Amniotic stem cell (primary cell): ENCODE data around the gene PSMD7.

Experiments
- DNase-seq: peaks from one replicate; lab custom pipeline; 2025; lab: John Stamatoyannopoulos, UW

Gene PSMD7

GRCh38 chr16:74296432-74297144, at the start of gene PSMD7:
PSMD7 (plus strand) TSS chr16:74296814; CDS start chr16:74296915, 101 bp downstream.
- peak; percentile 82 for DNase-seq

- no peak for DNase-seq
Measured at GRCh38 chr16:74249254-74249653, 47.4 kb upstream of the PSMD7 start.

- DNase-seq, result no peak
Measured at GRCh38 chr16:74249846-74250245, 46.8 kb upstream of the PSMD7 start.

GRCh38 chr16:74252329-74252728, 44.3 kb upstream of the PSMD7 start:
- no peak for DNase-seq

GRCh38 chr16:74253161-74253938, 43.3 kb upstream of the PSMD7 start:
- no peak for DNase-seq

GRCh38 chr16:74257061-74257460, 39.6 kb upstream of the PSMD7 start:
- no peak for DNase-seq

- DNase-seq, result no peak
Measured at GRCh38 chr16:74261068-74261467, 35.5 kb upstream of the PSMD7 start.

- no peak for DNase-seq
Measured at GRCh38 chr16:74264811-74265210, 31.8 kb upstream of the PSMD7 start.

- DNase-seq, result no peak
Measured at GRCh38 chr16:74268372-74268782, 28.2 kb upstream of the PSMD7 start.

- DNase-seq, result no peak
Measured at GRCh38 chr16:74271872-74272271, 24.7 kb upstream of the PSMD7 start.

- no peak for DNase-seq
Measured at GRCh38 chr16:74275031-74275636, 21.5 kb upstream of the PSMD7 start.

- DNase-seq, result no peak
Measured at GRCh38 chr16:74275711-74276110, 20.9 kb upstream of the PSMD7 start.

GRCh38 chr16:74277974-74278373, 18.6 kb upstream of the PSMD7 start:
- no peak for DNase-seq

GRCh38 chr16:74279266-74279665, 17.3 kb upstream of the PSMD7 start:
- no peak for DNase-seq

GRCh38 chr16:74279805-74280204, 16.8 kb upstream of the PSMD7 start:
- DNase-seq, result no peak

GRCh38 chr16:74280448-74280847, 16.2 kb upstream of the PSMD7 start:
- no peak for DNase-seq

GRCh38 chr16:74281300-74281699, 15.3 kb upstream of the PSMD7 start:
- no peak for DNase-seq

- no peak for DNase-seq
Measured at GRCh38 chr16:74283716-74284115, 12.9 kb upstream of the PSMD7 start.

GRCh38 chr16:74288065-74288464, 8.5 kb upstream of the PSMD7 start:
- no peak for DNase-seq

GRCh38 chr16:74290356-74290755, 6.3 kb upstream of the PSMD7 start:
- no peak for DNase-seq

- no peak for DNase-seq
Measured at GRCh38 chr16:74291176-74291575, 5.4 kb upstream of the PSMD7 start.

- DNase-seq, result no peak
Measured at GRCh38 chr16:74291577-74292208, 4.9 kb upstream of the PSMD7 start.

- DNase-seq, result no peak
Measured at GRCh38 chr16:74296104-74296431, 546 bp upstream of the PSMD7 start.
